Left kidney (tissue), 2 donors: ENCODE measurements around the gene SRRD. TPM values are rescaled to one million over a fixed set of nuclear protein-coding genes. Genes with fewer than 3 reads are reported as not detected.
"Not testable (repeated sequence)": the region's sequence is repeated elsewhere in the genome, so short reads cannot be mapped to it uniquely, and the experiment has no call there.

Source experiments
- DNase-seq: peaks from one replicate; pipeline ENCODE4 v3.0.0-alpha.2; 2013
- polyA plus RNA-seq: library from polyadenylated mRNA; unstranded; fragments of 120-200 nt; gene quantifications from one replicate; pipeline ENCODE4 v1.2.1, GENCODE V29; 2013; ENCODE audit not compliant: insufficient read length

The SRRD gene
- polyA plus RNA-seq, 1 donor: 39.4 TPM

DNA sequence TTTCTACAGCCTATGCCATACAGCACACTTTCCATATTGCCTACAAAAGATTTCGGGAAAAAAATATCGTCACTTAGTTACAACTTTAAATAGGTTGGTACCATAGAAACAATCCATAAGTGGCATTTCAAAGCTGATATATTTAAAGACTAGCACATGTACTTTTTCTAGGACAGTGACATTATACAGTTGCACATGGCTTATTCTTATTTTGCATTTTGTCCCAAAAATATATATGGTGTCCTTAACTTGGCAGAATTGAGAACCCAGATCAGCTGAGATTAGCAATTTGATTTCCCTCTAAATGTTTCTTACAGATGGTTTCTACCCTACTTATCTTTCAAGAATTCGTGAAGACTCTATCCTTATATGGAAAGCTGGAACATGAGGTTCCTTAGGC lies 32.3 kb downstream of the SRRD start:
- no peak for DNase-seq

DNA sequence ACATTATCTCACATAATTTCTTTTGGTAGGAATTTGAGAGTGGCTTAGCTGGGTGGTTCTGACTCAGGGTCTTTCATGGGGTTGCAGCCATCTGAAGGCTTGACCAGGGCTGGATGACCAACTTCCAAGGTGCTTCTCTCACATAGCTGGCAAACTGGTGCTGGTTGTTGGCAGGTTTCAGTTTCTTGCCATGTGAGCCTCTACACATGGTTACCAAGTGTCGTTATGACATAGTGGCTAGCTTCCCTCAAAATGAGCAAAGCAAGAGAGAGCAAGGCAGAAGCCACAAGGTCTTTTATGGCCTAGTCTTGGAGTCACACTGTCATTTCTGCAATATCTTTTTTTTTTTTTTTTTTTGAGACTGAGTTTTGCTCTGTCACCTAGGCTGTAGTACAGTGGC lies 32.8 kb downstream of the SRRD start:
- DNase-seq: no peak

DNA sequence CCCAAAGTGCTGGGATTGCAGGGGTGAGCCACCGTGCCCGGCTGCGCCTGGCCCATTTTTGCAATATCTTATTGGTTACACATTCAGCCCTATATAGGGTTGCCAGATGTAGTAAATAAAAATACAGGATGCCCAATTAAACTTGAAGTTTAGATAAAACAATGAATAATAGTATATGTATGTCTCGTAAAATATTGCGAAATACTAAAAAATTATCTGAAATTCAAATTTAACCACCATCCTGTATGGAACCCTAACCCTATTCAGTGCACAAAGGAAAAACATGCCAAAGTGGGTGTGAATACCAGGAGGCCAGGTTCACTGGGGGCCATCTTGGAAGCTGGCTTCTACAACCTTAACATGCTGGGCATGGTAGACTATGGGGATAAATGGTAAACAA lies 33.8 kb downstream of the SRRD start:
- no peak for DNase-seq

DNA sequence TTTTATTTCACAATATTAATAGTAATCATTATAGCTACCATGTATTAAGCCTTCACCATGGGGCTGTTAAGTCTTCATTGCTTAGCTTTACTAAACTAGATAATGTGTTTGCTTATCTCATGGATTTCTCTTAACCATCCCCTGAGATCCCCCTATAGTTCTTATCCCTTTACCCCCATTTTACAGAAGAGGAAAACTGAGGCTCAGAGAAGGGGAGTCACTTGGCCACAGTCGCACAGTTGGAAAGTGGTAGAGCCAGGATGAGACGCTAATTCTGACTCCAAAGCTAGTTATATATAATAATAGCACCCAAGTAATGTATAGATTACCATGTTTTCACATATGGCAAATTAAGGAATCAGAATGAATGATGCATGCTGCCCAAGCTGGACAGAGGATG lies 38.3 kb downstream of the SRRD start:
- DNase-seq: no peak

DNA sequence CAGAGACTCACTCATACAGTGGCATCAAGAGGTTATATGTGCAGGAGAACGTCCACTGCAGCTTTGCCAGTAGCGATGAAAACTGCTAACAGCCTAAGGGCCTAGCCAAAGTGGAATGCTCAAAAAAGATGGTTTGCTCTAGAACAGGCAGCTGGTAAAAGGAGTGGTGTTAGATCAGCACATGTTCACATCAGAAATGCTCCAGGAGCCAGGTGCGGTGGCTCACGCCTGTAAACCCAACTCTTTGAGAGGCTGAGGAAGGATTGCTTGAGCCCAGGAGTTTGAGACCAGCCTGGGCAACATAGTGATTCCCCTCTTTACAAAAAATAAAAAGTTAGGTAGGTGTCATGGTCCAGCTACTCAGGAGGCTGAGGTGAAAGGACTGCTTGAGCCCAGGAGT lies 38.9 kb downstream of the SRRD start:
- no peak for DNase-seq

DNA sequence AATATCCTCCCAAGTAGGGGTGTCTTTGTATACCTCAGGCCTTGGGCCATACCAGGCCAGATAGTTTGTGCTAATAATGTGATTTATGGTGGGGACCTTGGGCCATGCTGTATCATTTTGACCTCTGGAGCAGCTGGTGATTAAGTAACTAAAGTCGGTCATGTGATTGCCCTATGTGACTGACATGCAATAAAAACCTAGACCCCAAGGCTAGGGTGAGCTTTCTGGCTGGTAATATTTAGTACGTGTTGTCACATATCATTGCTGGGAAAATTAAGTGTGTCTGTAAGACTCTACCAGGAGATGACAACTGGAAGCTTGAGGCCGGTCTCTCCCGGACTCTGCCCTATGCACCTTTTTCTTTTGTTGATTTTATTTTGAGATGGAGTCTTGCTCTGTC lies 41.2 kb downstream of the SRRD start:
- no peak for DNase-seq

DNA sequence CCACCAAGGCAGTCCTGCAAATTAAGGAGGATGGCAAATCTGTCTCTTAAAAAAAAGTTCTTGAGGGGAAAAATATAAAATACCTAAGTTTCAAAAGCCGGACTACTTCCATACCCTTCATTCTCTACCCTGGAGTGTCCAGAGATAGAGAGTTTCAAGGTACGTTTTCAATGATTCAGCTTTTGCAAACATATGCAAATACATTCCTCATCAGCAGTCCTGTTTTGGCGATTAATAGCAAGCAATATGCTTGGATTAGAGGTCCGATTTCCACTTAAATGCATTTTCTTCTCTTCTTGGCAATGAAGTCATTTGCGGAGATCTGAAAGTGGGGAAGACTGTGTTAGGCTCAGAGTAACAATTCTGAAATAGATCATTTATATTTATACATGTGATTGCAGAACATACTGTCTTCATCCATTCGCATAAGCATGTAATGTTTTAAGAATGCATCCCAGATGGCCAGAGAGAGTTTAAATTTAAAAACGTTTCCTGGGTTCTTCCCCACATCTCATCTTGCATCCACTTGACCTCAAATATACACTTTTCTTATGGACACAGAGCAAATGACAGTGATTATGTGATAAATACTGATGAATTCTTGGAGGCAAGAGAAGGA lies 42.4 kb downstream of the SRRD start:
- DNase-seq: no peak

DNA sequence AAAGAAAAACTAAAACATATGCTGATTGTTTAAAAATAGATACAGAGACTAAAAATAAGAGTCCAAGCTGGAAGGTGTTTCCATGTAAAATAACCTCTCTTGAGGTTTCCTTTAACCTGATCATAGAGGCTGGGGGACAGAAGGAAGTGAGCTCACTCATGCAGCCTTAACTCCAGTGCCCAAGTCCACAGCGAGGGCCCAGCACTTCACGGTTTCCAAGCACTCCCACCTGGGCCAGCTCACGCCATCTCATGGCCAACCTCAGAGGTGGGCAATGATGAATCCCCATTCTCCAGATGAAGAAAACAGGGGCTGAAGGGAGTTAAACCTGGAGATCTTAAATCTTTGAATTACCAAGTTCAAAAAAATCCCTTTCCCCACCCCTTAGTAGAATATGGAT lies 43.5 kb downstream of the SRRD start:
- no peak for DNase-seq

DNA sequence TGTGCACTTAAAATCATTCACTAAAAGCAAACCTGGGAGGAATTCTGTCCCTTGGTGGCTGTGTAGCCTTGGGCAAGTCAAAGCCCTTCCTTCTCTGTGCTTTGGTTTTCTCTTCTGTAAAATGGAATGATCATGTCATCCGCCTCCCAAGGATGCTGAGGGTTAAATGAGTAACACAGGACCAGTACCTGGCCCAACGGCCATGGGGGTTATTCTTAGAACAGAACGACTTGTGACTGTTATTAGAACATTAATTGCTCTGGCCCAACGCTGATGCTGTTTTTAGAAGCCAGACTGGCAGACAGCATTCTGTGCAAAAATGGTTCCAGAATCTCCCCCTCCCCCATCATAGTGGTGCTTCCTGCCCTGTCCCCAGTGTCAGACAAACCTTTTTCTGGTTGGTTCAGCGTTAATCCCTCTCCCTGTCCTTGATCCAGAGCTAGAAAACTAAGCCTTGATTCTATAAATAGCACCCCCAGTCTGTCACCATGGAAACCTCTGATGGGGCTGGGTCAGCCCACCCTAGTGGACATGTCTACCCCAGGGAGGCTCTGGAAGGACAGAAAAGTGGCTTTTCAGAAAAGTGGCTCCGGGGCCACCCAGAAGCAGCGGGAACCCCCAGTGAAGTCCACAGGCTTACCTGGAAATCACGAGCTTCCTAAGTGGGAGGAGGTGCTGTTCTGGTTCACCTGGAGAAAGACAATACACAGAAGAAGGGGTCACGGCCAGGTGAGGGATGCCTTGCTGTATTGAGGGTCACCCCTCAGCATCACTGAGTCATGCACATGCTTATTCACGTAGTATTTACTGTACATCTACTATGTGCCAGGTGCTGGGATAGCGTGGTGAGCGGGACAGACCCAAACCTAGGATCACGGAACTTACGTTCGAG lies 44.1 kb downstream of the SRRD start:
- no peak for DNase-seq

DNA sequence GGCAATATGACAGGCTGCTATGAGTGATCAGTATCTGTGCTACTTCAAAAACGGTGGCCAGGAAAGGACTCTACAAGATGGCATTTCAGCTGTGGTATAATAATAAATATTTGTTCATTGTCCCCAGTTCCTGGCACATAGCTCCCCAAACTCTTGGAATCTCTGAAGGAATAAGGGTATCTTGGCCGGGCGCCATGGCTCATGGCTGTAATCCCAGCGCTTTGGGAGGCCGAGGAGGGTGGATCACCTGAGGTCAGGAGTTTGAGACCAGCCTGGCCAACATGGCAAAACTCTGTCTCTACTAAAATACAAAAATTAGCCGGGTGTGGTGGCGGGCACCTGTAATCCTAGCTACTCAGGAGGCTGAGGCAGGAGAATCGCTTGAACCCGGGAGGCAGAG lies 44.8 kb downstream of the SRRD start:
- DNase-seq: not testable (repeated sequence)

DNA sequence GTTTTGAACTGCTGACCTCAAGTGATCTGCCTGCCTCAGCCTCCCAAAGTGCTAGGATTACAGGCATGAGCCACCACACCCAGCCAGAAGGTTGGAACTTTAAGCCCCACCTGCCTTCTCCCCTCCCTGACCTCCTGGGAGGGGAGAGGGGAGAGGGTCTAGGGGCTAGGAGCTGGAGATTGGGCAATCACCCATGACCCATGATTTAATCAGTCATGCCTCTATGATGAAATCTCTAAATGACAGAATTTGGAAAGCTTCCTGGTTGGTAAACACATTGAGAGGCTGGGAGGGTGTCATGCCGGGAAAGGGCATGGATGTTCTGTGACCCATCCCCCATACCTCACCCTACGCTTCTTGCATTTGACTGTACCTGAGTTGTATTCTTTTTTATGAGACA lies 45.7 kb downstream of the SRRD start:
- no peak for DNase-seq

DNA sequence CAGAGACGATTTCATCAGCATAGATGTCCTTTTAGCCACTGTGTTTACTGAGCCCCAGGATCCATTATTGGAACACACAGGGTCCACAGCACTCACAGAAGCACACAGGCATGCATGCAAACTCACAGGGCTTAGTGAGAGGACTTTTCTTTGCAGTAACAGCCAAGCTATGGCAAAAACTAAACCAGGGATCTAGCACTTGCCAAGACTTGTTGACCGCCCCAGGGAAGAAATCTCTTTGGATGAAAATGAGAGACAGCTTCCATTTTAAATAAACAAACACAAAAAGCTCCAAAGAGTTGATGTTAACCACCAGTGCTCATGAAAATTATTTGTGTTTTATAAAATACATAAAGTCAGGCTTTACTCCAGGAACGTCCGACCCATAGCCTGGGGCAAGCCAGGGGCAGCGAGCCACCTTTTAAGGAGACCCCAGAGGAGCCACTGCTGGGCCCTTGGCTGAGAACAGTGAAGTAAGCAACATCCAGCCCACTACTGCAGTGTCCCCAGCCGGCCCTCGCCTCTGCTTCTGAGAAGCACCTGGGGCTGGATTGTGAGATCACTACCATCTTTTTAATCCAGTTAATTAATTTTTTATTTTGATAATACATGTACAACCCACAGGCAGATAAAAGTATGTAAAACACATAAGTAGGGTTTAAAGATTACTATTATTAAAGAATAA lies 50.6 kb downstream of the SRRD start:
- no peak for DNase-seq

DNA sequence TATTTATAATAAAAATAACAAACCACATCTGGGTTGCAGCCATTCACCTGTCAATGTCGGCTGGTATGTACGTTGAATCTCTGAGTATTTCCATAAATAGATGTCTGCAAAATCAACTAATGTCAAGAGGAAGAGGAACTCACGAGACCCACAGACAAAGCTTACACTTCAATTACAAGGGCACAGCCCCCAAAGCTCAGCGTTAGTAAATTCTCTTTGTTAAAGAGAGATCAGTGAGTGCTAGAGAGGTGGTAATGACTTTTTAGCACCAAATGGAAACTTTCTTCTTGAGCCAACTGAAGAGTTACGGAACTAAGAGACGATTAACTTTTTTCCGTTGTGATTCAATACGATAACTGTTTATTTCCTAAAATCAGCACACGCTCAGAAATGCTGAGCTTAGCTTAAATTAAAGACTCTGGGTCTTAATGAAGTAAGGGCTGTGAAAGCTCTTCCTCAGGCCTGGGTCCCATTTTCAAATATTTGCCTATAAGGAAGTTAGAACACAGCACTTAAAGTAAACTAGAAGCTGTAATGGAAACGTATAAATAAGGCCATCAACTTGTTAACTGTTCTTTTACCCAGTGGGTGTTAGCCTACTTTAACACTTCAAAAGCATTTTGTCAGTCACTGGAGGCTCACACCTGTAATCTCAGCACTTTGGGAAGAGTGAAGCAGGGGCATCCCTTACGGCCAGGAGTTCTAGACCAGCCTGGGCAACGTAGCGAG lies 51.4 kb downstream of the SRRD start:
- DNase-seq: no peak

DNA sequence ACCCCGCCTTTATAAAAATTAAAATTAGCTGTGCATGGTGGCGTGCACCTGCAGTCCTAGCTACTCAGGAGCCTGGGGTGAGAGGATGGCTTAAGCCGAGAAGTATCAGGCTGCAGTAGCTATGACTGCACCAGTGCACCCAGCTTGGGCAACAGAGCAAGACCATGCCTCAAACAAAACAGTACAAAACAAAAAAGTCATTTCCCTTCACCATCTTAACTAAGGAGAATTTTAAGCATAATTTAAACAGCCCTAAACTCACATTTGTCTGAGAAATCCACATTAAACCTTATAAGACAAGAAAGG lies 51.9 kb downstream of the SRRD start:
- DNase-seq: no peak

DNA sequence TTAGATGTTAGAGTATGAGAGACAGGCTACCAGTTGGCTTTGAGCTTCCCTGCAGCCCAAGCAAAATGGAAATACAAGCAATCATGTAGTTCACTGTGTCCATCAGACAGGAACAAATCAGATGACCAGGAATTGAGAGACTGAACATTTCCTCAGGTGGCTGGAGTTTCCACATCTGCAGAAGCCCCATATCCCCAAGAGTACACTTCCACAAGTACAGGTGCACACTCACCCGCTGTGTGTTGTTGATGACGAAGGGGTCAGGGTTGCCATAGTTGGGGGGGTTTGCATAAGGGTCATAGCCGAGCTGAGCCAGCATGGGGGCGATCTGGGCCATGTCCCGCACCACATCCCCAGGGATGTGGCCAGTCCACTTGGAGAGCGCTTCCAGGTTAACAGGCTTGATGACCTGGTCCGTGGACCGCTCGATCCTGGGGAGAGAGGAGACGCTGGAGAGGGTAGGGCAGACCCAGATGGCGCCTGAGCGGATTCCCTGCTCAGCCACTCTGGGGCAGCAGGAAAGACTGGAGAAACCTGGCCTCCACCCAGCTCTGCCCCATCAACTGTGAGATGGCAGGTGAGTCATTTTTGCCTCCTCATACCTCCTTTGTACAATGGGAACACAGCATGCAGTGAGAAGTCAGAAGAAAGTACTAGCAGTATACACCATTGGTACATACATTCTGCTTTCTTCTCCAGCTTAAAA lies 52.5 kb downstream of the SRRD start:
- no peak for DNase-seq

DNA sequence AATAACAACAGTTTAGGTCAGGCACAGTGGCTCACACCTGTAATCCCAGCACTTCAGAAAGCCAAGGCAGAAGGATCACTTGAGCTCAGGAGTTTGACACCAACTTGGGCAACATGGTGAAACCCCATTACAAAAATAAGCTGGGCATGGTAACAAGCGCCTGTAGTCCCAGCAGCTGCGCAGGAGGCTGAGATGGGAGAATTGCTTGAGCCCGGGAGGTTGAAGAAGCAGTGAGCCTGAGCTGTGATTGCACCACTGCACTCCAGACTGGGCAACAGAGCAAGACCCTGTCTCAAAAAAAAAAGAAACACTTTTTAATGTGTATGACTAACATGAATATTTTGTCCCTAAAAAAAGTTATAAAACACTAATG lies 53.1 kb downstream of the SRRD start:
- DNase-seq: no peak

DNA sequence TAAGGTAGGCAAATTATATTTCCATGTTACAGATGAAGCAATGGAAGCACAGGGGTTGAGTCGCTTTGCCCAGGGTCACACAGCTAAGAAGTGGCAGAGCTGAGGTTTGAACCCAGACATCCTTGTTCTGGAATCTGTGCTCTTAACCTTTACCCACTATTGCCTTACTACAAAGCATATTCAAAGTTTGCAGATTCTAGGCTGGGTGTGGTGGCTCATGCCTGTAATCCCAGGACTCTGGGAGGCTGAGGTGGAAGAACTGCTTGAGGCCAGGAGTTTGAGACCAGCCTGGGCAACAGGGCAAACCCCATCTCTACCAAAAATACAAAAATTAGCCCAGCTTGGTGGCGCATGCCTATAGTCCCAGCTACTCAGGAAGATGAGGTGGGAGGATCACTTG lies 56.4 kb downstream of the SRRD start:
- DNase-seq: no peak

DNA sequence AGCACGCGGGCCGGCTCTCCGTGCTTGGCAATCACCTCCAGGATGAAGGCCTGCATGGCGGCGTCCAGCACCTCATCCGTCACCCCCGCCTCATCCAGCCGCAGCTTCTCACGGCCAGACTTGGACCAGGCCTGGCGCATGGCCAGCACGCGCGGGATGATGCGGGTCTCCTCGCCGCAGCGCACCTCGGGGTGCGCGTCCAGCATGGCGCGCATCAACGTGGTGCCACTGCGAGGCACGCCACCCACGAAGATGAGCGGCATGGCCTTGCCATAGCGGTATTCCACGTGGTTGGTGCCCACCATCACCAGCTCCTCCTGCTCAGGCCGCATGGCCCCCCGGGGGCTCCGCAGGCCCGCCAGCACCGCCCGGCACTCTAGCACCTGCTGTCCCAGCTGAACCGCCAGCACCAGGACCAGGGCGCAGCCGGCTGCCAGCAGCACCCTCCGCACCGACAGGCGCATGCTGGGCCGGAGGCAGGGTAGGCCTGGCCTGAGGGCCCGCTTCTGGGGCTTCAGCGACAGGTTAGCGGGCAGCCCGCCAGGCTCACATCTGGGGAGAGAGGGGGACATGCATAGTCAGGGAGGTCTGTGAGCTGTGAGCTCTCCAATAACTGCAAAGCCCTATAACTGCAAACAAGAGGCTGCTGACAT lies 57.6 kb downstream of the SRRD start:
- no peak for DNase-seq

DNA sequence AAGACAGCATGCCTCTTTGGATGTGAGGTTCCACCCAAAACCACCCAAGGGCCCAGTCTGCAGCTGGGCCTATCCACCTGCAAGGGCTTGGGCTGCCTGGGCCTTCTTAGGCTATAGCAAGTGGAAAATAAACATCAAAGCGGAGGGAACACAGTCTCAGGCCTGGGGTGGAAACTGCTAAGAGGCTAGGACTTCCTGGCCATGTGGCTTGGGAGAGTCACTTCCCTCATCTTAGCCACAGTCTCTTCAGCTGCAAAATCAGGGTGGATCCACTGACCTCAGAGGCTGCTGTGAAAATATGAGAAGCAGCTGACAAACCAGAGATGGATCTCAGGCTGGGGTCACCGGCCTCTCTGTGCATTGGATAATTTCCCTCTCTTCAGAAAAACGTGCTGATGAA lies 59.2 kb downstream of the SRRD start:
- no peak for DNase-seq
